Right lobe of liver (tissue), 6 donors: ENCODE measurements around the gene ERC1. TPM values are rescaled to one million over a fixed set of nuclear protein-coding genes. Genes with fewer than 3 reads are reported as not detected.

Source experiments
- ATAC-seq, 4 donors: fragments of 200-7000 bp; cut with Tn5 transposase; one replicate each; pipeline ENCODE4 v1.9.1; 2020; ENCODE audit warnings: mild to moderate bottlenecking in 4 of 4, moderate library complexity in 4 of 4
- DNase-seq, 3 donors: peaks; one replicate each; pipeline ENCODE4 v3.0.0-alpha.2; 2020
- H3K27ac ChIP-seq, 3 donors: fragments of 200-600 bp; one replicate each; pipeline ENCODE4 v1.8.0; 2022
- H3K27me3 ChIP-seq, 2 donors: fragments of 200-600 bp; one replicate each; pipeline ENCODE4 v1.8.0; 2022
- H3K36me3 ChIP-seq, 4 donors: fragments of 200-600 bp; sonication (generic) in 1 of 4; one replicate each; pipeline versions ENCODE4 v1.5.1 to v1.8.0; 2017 to 2022; ENCODE audit warnings: control low read depth in 1 of 4
- H3K4me1 ChIP-seq, 4 donors: fragments of 200-600 bp; sonication (generic) in 1 of 4; one replicate each; pipeline versions ENCODE4 v1.5.1 to v1.8.0; 2017 to 2022; ENCODE audit warnings: control low read depth in 1 of 4
- H3K4me3 ChIP-seq, 3 donors: fragments of 200-600 bp; one replicate each; pipeline ENCODE4 v1.8.0; 2022
- H3K9me3 ChIP-seq, 4 donors: fragments of 200-600 bp; sonication (generic) in 1 of 4; one replicate each; pipeline versions ENCODE4 v1.5.1 to v1.8.0; 2017 to 2022; ENCODE audit warnings: control low read depth in 1 of 4
- CTCF ChIP-seq, 4 donors: fragments of 200-600 bp in 3 of 4; fragments of 450-650 bp in 1 of 4; IDR thresholded peaks; one replicate each; pipeline versions ENCODE4 v1.5.1 to v1.8.0; 2016 to 2022; ENCODE audit warnings: antibody characterized with exemption in 4 of 4, mild to moderate bottlenecking in 2 of 4
- POLR2A ChIP-seq: fragments of 450-650 bp; IDR thresholded peaks from one replicate; pipeline ENCODE4 v1.6.1; 2017; ENCODE audit warnings: antibody characterized with exemption, mild to moderate bottlenecking
- WGBS: methylation state at CpG from one replicate; pipeline ENCODE4 v1.1.6; 2018; ENCODE audit warnings: low coverage, low lambda C conversion rate; ENCODE audit not compliant: insufficient coverage; ENCODE audit errors: missing lambda C conversion rate; 5-methylcytosine and 5-hydroxymethylcytosine counted together
- intact Hi-C, 2 donors: fragments of 100-400 bp; cut with DNase I; formaldehyde crosslinking; loops; one replicate each; pipeline versions ENCODE4 v1.11.2 to v1.14.1; 2022
- total RNA-seq, 6 experiments: library from RNA; depleted of rRNA in 2 of 6; stranded (reverse); fragments of >200 nt in 2 of 6; fragmentation: NEBNext Ultra II Directional in 3 of 6; extraction: Animal tissue kit (Norgen Biotek cat#: 25700) in 3 of 6; gene quantifications; one replicate each; pipeline versions ENCODE4 v1.1.0 to v1.2.4, GENCODE V29; 2016 to 2023
- donor health status: DM: no; HTN: yes; CAD: no.
- donor health status: DM: no; HTN: no; CAD: no.
- donor health status: DM: no; HTN: no; CAD: no.
- donor health status: DM: no; HTN: yes; CAD: no.
- donor health status: DM: no; HTN: yes; CAD: no.

Gene ERC1
- total RNA-seq, 6 experiments from 2014 or later: 24.8 to 30.8 (median 28.6) TPM

GRCh38 chr12:1519642-1520041 lies 528.6 kb downstream of the ERC1 start:
- peak in 1 of 4 donors; percentile 8 for ATAC-seq
- intact Hi-C loops: no loop called here
- Histone ChIP-seq H3K4me1 (peaks cover 0 to 9% (median 0%) of the 10 kb centered on the region in 4 donors), H3K36me3 (no peaks in the 10 kb centered on the region), H3K27ac (no peak overlapping the region), H3K4me3 (no peak overlapping the region), H3K9me3 (no peaks in the 10 kb centered on the region), H3K27me3 (no peaks in the 10 kb centered on the region)
- no peak for DNase-seq
- TF ChIP-seq POLR2A (no peak), CTCF (IDR thresholded peaks at IDR 0.05) (no peak)
- WGBS: 58% methylated on average over 2 of the region's 5 CpGs

- TF ChIP-seq POLR2A (no peak), CTCF (IDR thresholded peaks at IDR 0.05) (no peak)
- Histone ChIP-seq H3K36me3 (no peaks in the 10 kb centered on the region), H3K9me3 (no peaks in the 10 kb centered on the region), H3K4me1 (peaks cover 0 to 9% (median 0%) of the 10 kb centered on the region in 4 donors), H3K4me3 (no peak overlapping the region), H3K27ac (no peak overlapping the region), H3K27me3 (no peaks in the 10 kb centered on the region)
- DNase-seq (no peak), ATAC-seq (no peak)
- intact Hi-C loops: no loop called here
- WGBS: 60% methylated on average over 1 of the region's 8 CpGs
Measured at GRCh38 chr12:1523046-1523445, 532.0 kb downstream of the ERC1 start.

- TF ChIP-seq CTCF (IDR thresholded peaks at IDR 0.05) (no peak), POLR2A (no peak)
- intact Hi-C loops: no loop called here
- no peaks in the 10 kb centered on the region for H3K36me3 ChIP-seq
- no peak for ATAC-seq
- H3K4me3 ChIP-seq: no peak overlapping the region
- no peaks in the 10 kb centered on the region for H3K27me3 ChIP-seq
- WGBS: 59% methylated on average over 9 of the region's 13 CpGs
- no peaks in the 10 kb centered on the region for H3K9me3 ChIP-seq
- H3K27ac ChIP-seq: no peak overlapping the region
- H3K4me1 ChIP-seq: peaks cover 0 to 9% (median 0%) of the 10 kb centered on the region in 4 donors
- DNase-seq: no peak
Measured at GRCh38 chr12:1523558-1524050, 532.6 kb downstream of the ERC1 start.

- 70% methylated on average over 10 of the region's 10 CpGs for WGBS
Measured at GRCh38 chr12:1525858-1526257, 534.8 kb downstream of the ERC1 start.

More at GRCh38 chr12:1525858-1526257, 534.8 kb downstream of the ERC1 start:
- TF ChIP-seq POLR2A: no peak
- no peak for TF ChIP-seq CTCF (IDR thresholded peaks at IDR 0.05)
- no peak for DNase-seq
- Histone ChIP-seq H3K4me1 (no peaks in the 10 kb centered on the region), H3K36me3 (no peaks in the 10 kb centered on the region), H3K27ac (no peak overlapping the region), H3K4me3 (no peak overlapping the region), H3K9me3 (no peaks in the 10 kb centered on the region), H3K27me3 (peaks cover 0 to 8% of the 10 kb centered on the region in 2 donors)
- no peak for ATAC-seq
- intact Hi-C loops: no loop called here
